Measurements from ENCODE around the gene NRXN2.

The NRXN2 gene

GRCh38 chr11:64695548-64695947 lies 27.4 kb downstream of the NRXN2 start:
- DNase-seq: no peak

- no peak for DNase-seq
Measured at GRCh38 chr11:64694821-64695365, 28.1 kb downstream of the NRXN2 start.

- no peak for DNase-seq
Measured at GRCh38 chr11:64694026-64694755, 28.8 kb downstream of the NRXN2 start.

- DNase-seq: no peak
Measured at GRCh38 chr11:64692764-64693331, 30.1 kb downstream of the NRXN2 start.

GRCh38 chr11:64691543-64691942 lies 31.5 kb downstream of the NRXN2 start:
- DNase-seq: no peak

- no peak for DNase-seq
Measured at GRCh38 chr11:64690235-64690634, 32.8 kb downstream of the NRXN2 start.

- peak; percentile 94 for DNase-seq
Measured at GRCh38 chr11:64688534-64688982, 34.4 kb downstream of the NRXN2 start.

GRCh38 chr11:64687643-64688533 lies 35.1 kb downstream of the NRXN2 start:
- DNase-seq: no peak

- DNase-seq: no peak
Measured at GRCh38 chr11:64687204-64687603, 35.8 kb downstream of the NRXN2 start.

GRCh38 chr11:64686466-64687170 lies 36.4 kb downstream of the NRXN2 start:
- DNase-seq: no peak

GRCh38 chr11:64685536-64685935 lies 37.5 kb downstream of the NRXN2 start:
- DNase-seq: no peak

- no peak for DNase-seq
Measured at GRCh38 chr11:64684357-64684756, 38.6 kb downstream of the NRXN2 start.

- DNase-seq: no peak
Measured at GRCh38 chr11:64681171-64681570, 41.8 kb downstream of the NRXN2 start.

- no peak for DNase-seq
Measured at GRCh38 chr11:64679846-64680245, 43.2 kb downstream of the NRXN2 start.

GRCh38 chr11:64677441-64678023 lies 45.5 kb downstream of the NRXN2 start:
- no peak for DNase-seq

GRCh38 chr11:64676261-64676615 lies 46.8 kb downstream of the NRXN2 start:
- DNase-seq: no peak

- DNase-seq: no peak
Measured at GRCh38 chr11:64675450-64676260, 47.3 kb downstream of the NRXN2 start.

- DNase-seq: no peak
Measured at GRCh38 chr11:64674774-64675173, 48.2 kb downstream of the NRXN2 start.

GRCh38 chr11:64673279-64673678 lies 49.7 kb downstream of the NRXN2 start:
- DNase-seq: no peak

- DNase-seq: no peak
Measured at GRCh38 chr11:64672875-64673274, 50.1 kb downstream of the NRXN2 start.

GRCh38 chr11:64670975-64671374 lies 52.0 kb downstream of the NRXN2 start:
- no peak for DNase-seq
